Sigmoid colon (tissue), 4 donors: ENCODE results near the gene NIM1K.

Experiments used
- EP300 ChIP-seq, 4 donors: sonication (generic); formaldehyde crosslinking; IDR thresholded peaks; one replicate each; pipeline ENCODE4 v1.6.1; 2017; ENCODE audit warnings: antibody characterized with exemption in 4 of 4
- POLR2A ChIP-seq, 2 donors: fragments of 450-650 bp; IDR thresholded peaks; one replicate each; pipeline ENCODE4 v1.6.1; 2016; ENCODE audit warnings: antibody characterized with exemption in 2 of 2, mild to moderate bottlenecking in 2 of 2, moderate library complexity in 2 of 2
- POLR2AphosphoS5 ChIP-seq, 4 donors: sonication (generic); formaldehyde crosslinking; IDR thresholded peaks; one replicate each; pipeline ENCODE4 v1.6.1; 2017; ENCODE audit warnings: antibody characterized with exemption in 4 of 4
- TF ChIP-seq, protein P1 (sequence below), 4 experiments: fragments of 450-650 bp in 3 of 4; fragments of 200-600 bp in 1 of 4; IDR thresholded peaks; one replicate each; pipeline ENCODE4 v1.5.1; 2016 to 2019; ENCODE audit warnings: antibody characterized with exemption in 4 of 4, mild to moderate bottlenecking in 3 of 4, moderate library complexity in 2 of 4

DNA sequence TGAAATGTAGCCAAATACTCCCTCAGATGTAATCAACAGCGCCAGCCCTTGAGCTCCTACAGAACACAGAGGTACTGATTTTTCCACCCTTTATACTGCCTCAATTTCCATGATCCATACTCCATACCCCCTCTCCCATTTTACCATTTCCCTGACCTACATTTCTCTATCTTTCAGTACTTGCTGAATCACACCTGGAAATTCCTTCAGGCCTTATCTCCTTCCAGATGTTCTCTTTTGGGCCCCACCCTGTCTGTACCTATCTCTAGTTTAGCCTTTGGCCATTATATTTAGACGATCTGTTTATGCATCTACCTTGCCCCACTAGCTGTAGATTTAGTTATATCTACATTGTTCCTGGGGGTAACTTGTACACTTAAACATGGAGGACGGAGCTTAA is 5.5 kb downstream of the NIM1K start:
- TF ChIP-seq POLR2AphosphoS5 (IDR thresholded peaks at IDR 0.05) (no peak), POLR2A (IDR thresholded peaks at IDR 0.05) (no peak), EP300 (IDR thresholded peaks at IDR 0.05) (no peak)
- TF ChIP-seq, protein P1, sequence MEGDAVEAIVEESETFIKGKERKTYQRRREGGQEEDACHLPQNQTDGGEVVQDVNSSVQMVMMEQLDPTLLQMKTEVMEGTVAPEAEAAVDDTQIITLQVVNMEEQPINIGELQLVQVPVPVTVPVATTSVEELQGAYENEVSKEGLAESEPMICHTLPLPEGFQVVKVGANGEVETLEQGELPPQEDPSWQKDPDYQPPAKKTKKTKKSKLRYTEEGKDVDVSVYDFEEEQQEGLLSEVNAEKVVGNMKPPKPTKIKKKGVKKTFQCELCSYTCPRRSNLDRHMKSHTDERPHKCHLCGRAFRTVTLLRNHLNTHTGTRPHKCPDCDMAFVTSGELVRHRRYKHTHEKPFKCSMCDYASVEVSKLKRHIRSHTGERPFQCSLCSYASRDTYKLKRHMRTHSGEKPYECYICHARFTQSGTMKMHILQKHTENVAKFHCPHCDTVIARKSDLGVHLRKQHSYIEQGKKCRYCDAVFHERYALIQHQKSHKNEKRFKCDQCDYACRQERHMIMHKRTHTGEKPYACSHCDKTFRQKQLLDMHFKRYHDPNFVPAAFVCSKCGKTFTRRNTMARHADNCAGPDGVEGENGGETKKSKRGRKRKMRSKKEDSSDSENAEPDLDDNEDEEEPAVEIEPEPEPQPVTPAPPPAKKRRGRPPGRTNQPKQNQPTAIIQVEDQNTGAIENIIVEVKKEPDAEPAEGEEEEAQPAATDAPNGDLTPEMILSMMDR (IDR thresholded peaks at IDR 0.05) = no peak
